ENCODE results near the gene POLR2B. TPM values are rescaled to one million over a fixed set of nuclear protein-coding genes. Genes with fewer than 3 reads are reported as not detected.

Gene POLR2B
- total RNA-seq, 1 experiment from 2014 or later: 115 TPM

GRCh38 chr4:57037982-57038604, 59.4 kb downstream of the POLR2B start:
- H3K9me3 ChIP-seq: no peaks in the 10 kb centered on the region
- Mint-ChIP-seq H3K36me3 (ENCODE audit: insufficient read depth, unreplicated experiment) (peaks cover 6% of the 10 kb centered on the region), H3K27ac (ENCODE audit: unreplicated experiment) (no peak overlapping the region), H3K27me3 (ENCODE audit: insufficient read depth, unreplicated experiment) (no peaks in the 10 kb centered on the region), H3K9me3 (ENCODE audit: unreplicated experiment) (no peaks in the 10 kb centered on the region), H3K4me1 (ENCODE audit: low read depth, unreplicated experiment) (peaks cover 13% of the 10 kb centered on the region), H3K4me3 (ENCODE audit: unreplicated experiment) (no peak overlapping the region)
- intact Hi-C loops (cut with micrococcal nuclease; ENCODE audit: unreplicated experiment): loop anchor here (1.0 kb wide), 5 partner anchors 41 to 125 kb away; no protein-coding TSS in a partner anchor
- no peak overlapping the region for H3K4me3 ChIP-seq (ENCODE audit: low read depth, low read length)
- H3K27me3 ChIP-seq (replicated peaks; ENCODE audit: control insufficient read depth, insufficient read depth, low read length): no peaks in the 10 kb centered on the region
- TF ChIP-seq CTCF (IDR thresholded peaks at IDR 0.05; ENCODE audit: insufficient read depth in 1 of 2, low read depth in 1 of 2, low read length in 1 of 2, severe bottlenecking in 1 of 2, unreplicated experiment in 1 of 2): peak; percentile 91 to 97
- ChIA-PET POLR2A (interaction anchor here (1.2 kb wide), 1 partner anchor 41 kb away, joined by 3 read pairs; no protein-coding TSS in a partner anchor), CTCF (interaction anchor here (0.7 to 2.7 kb wide), 6 partner anchors 43 to 125 kb away, joined by 3 to 20 read pairs (median 4); partner anchors contain the start of gene IGFBP7)
- H3K36me3 ChIP-seq (ENCODE audit: control insufficient read depth, insufficient read depth, low read length): no peaks in the 10 kb centered on the region
- peak; percentile 69 to 84 for DNase-seq
- BruUV-seq (replicated peaks): no TSS peak
- H3K4me1 ChIP-seq: no peaks in the 10 kb centered on the region; the same call in 1 of the 2 replicates

- POLR2A ChIA-PET: interaction anchor here (0.6 kb wide), 2 partner anchors 71 to 162 kb away, joined by 3 read pairs; no protein-coding TSS in a partner anchor
- Histone ChIP-seq H3K4me1 (peaks cover 4% of the 10 kb centered on the region; the same call in 1 of the 2 replicates), H3K36me3 (ENCODE audit: control insufficient read depth, insufficient read depth, low read length) (no peaks in the 10 kb centered on the region), H3K9me3 (no peaks in the 10 kb centered on the region), H3K4me3 (ENCODE audit: low read depth, low read length) (no peak overlapping the region), H3K27me3 (replicated peaks; ENCODE audit: control insufficient read depth, insufficient read depth, low read length) (no peaks in the 10 kb centered on the region)
- H3K27ac Mint-ChIP-seq (ENCODE audit: unreplicated experiment): peak overlapping the region; percentile 39
- H3K27me3 Mint-ChIP-seq (ENCODE audit: insufficient read depth, unreplicated experiment): no peaks in the 10 kb centered on the region
- no peak for DNase-seq
- intact Hi-C loops (cut with micrococcal nuclease; ENCODE audit: unreplicated experiment): no loop called here
- no peaks in the 10 kb centered on the region for H3K9me3 Mint-ChIP-seq (ENCODE audit: unreplicated experiment)
- no peak overlapping the region for H3K4me3 Mint-ChIP-seq (ENCODE audit: unreplicated experiment)
- BruUV-seq (replicated peaks): no TSS peak
- peaks cover 13% of the 10 kb centered on the region for H3K4me1 Mint-ChIP-seq (ENCODE audit: low read depth, unreplicated experiment)
- CTCF ChIA-PET: interaction anchor here (0.6 to 2.7 kb wide), 2 partner anchors 42 to 124 kb away, joined by 3 to 20 read pairs; no protein-coding TSS in a partner anchor
- H3K36me3 Mint-ChIP-seq (ENCODE audit: insufficient read depth, unreplicated experiment): no peaks in the 10 kb centered on the region
- TF ChIP-seq CTCF (IDR thresholded peaks at IDR 0.05; ENCODE audit: insufficient read depth in 1 of 2, low read depth in 1 of 2, low read length in 1 of 2, severe bottlenecking in 1 of 2, unreplicated experiment in 1 of 2): no peak
These were observed 60.6 kb downstream of the POLR2B start for GRCh38 chr4:57039345-57039744.

GRCh38 chr4:57040510-57040909, 61.8 kb downstream of the POLR2B start:
- no TSS peak for BruUV-seq (replicated peaks)
- no peaks in the 10 kb centered on the region for H3K9me3 ChIP-seq
- no peaks in the 10 kb centered on the region for H3K36me3 Mint-ChIP-seq (ENCODE audit: insufficient read depth, unreplicated experiment)
- ChIA-PET POLR2A (no interaction called here), CTCF (no interaction called here)
- no peak overlapping the region for H3K4me3 ChIP-seq (ENCODE audit: low read depth, low read length)
- peaks cover 15% of the 10 kb centered on the region; the same call in 1 of the 2 replicates for H3K4me1 ChIP-seq
- no peak for DNase-seq
- H3K4me3 Mint-ChIP-seq (ENCODE audit: unreplicated experiment): no peak overlapping the region
- intact Hi-C loops (cut with micrococcal nuclease; ENCODE audit: unreplicated experiment): no loop called here
- peak overlapping the region; percentile 39 for H3K27ac Mint-ChIP-seq (ENCODE audit: unreplicated experiment)
- H3K27me3 Mint-ChIP-seq (ENCODE audit: insufficient read depth, unreplicated experiment): no peaks in the 10 kb centered on the region
- H3K36me3 ChIP-seq (ENCODE audit: control insufficient read depth, insufficient read depth, low read length): no peaks in the 10 kb centered on the region
- no peaks in the 10 kb centered on the region for H3K27me3 ChIP-seq (replicated peaks; ENCODE audit: control insufficient read depth, insufficient read depth, low read length)
- TF ChIP-seq CTCF (IDR thresholded peaks at IDR 0.05; ENCODE audit: insufficient read depth in 1 of 2, low read depth in 1 of 2, low read length in 1 of 2, severe bottlenecking in 1 of 2, unreplicated experiment in 1 of 2): no peak
- H3K9me3 Mint-ChIP-seq (ENCODE audit: unreplicated experiment): no peaks in the 10 kb centered on the region
- peaks cover 13% of the 10 kb centered on the region for H3K4me1 Mint-ChIP-seq (ENCODE audit: low read depth, unreplicated experiment)

All from Caco-2 (cell line).